ENCODE measurements around the gene RSPO1. TPM values are rescaled to one million over a fixed set of nuclear protein-coding genes. Genes with fewer than 3 reads are reported as not detected.

RSPO1 gene
- total and polyA plus RNA-seq, 2 of the 13 experiments (the other 11 are each of a cell fraction or from before 2014, with no cell fraction given): not detected

- Histone ChIP-seq H3K79me2 (ENCODE audit: insufficient read depth, low read length) (no peaks in the 10 kb centered on the region), H3K4me2 (ENCODE audit: low read depth, low read length) (no peak overlapping the region), H2AFZ (ENCODE audit: low read length) (no peak overlapping the region), H3K4me3 (replicated peaks in 1 of 3; ENCODE audit: insufficient read depth in 1 of 3, low read depth in 2 of 3, low read length in 3 of 3) (no peak overlapping the region), H3K9me3 (ENCODE audit: low read length) (no peaks in the 10 kb centered on the region), H3K27me3 (ENCODE audit: control insufficient read depth in 1 of 2, insufficient read depth in 2 of 2, low read length in 2 of 2) (peaks cover 24 to 95% of the 10 kb centered on the region in 2 experiments), H4K20me1 (ENCODE audit: insufficient read depth, low read length) (no peaks in the 10 kb centered on the region), H3K4me1 (ENCODE audit: insufficient read depth, low read length) (no peaks in the 10 kb centered on the region), H3K9ac (ENCODE audit: insufficient read depth, low read depth, low read length) (no peak overlapping the region), H3K36me3 (replicated peaks in 1 of 2; ENCODE audit: control insufficient read depth in 1 of 2, insufficient read depth in 2 of 2, low read length in 2 of 2) (no peaks in the 10 kb centered on the region), H3K27ac (ENCODE audit: extremely low read length, insufficient read depth, low read length) (no peak overlapping the region)
- no peak for FAIRE-seq
- in situ Hi-C loops (cut with HindIII; ENCODE audit: extremely low pct_ligation_motif_present, low pct_unique_long_range_greater_than_20kb) (no loop called here), intact Hi-C loops (cut with micrococcal nuclease; ENCODE audit: unreplicated experiment) (no loop called here)
- CTCF ChIA-PET (ENCODE audit: low intra/inter-chr PET ratio, low total read pairs): no interaction called here
- WGBS (ENCODE audit: low lambda C conversion rate): 8% methylated on average over 20 of the region's 31 CpGs
- ATAC-seq: no peak
- POLR2A ChIA-PET: no interaction called here
- no TSS peak for BruUV-seq (replicated peaks)
- no peak for DNase-seq (ENCODE audit: low spot score)
- TF ChIP-seq LCORL (IDR thresholded peaks at IDR 0.05) (no peak), LCORL (CRISPR knock-in tag; IDR thresholded peaks at IDR 0.05) (no peak), STAT6 (CRISPR knock-in tag; IDR thresholded peaks at IDR 0.05; ENCODE audit: borderline replicate concordance) (no peak), ESRRA (CRISPR knock-in tag; IDR thresholded peaks at IDR 0.05; ENCODE audit: low read depth) (no peak), ATF5 (CRISPR knock-in tag; IDR thresholded peaks at IDR 0.05; ENCODE audit: low read depth) (no peak), XRCC5 (optimal IDR thresholded peaks at IDR 0.05; ENCODE audit: low read length) (no peak), AKNA (CRISPR knock-in tag; IDR thresholded peaks at IDR 0.05; ENCODE audit: borderline replicate concordance) (no peak), KLF13 (CRISPR knock-in tag; IDR thresholded peaks at IDR 0.05) (no peak)
- TF ChIP-seq, protein P1, sequence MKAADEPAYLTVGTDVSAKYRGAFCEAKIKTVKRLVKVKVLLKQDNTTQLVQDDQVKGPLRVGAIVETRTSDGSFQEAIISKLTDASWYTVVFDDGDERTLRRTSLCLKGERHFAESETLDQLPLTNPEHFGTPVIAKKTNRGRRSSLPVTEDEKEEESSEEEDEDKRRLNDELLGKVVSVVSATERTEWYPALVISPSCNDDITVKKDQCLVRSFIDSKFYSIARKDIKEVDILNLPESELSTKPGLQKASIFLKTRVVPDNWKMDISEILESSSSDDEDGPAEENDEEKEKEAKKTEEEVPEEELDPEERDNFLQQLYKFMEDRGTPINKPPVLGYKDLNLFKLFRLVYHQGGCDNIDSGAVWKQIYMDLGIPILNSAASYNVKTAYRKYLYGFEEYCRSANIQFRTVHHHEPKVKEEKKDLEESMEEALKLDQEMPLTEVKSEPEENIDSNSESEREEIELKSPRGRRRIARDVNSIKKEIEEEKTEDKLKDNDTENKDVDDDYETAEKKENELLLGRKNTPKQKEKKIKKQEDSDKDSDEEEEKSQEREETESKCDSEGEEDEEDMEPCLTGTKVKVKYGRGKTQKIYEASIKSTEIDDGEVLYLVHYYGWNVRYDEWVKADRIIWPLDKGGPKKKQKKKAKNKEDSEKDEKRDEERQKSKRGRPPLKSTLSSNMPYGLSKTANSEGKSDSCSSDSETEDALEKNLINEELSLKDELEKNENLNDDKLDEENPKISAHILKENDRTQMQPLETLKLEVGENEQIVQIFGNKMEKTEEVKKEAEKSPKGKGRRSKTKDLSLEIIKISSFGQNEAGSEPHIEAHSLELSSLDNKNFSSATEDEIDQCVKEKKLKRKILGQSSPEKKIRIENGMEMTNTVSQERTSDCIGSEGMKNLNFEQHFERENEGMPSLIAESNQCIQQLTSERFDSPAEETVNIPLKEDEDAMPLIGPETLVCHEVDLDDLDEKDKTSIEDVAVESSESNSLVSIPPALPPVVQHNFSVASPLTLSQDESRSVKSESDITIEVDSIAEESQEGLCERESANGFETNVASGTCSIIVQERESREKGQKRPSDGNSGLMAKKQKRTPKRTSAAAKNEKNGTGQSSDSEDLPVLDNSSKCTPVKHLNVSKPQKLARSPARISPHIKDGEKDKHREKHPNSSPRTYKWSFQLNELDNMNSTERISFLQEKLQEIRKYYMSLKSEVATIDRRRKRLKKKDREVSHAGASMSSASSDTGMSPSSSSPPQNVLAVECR (CRISPR knock-in tag; IDR thresholded peaks at IDR 0.05; ENCODE audit: borderline replicate concordance): no peak
Measured at GRCh38 chr1:37633040-37633937, 1.4 kb downstream of the RSPO1 start.
